ENCODE results near the gene MOSPD2. TPM values are rescaled to one million over a fixed set of nuclear protein-coding genes. Genes with fewer than 3 reads are reported as not detected.

MOSPD2 gene
- total RNA-seq, 1 donor = 25.5 TPM

DNA sequence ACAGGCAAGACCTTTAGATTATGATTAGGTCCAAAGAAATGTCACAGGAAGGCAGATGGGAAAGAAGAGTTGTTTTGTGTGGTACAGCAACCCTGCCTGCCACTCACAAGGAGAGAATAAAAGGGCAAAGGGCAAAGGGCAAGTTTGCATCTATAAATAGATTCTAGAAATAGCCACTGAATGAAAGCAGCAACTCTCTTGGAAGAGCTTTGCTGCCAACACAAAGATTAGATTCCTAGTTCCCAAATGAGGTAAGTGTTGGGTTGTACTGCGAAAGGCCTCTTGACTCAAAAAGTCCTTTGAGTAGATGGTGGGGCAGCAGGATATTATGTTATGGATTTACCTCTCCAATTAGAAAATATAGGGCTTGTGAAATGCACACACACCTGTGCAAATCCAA is 61.2 kb downstream of the MOSPD2 start:
- TF ChIP-seq, protein P1, sequence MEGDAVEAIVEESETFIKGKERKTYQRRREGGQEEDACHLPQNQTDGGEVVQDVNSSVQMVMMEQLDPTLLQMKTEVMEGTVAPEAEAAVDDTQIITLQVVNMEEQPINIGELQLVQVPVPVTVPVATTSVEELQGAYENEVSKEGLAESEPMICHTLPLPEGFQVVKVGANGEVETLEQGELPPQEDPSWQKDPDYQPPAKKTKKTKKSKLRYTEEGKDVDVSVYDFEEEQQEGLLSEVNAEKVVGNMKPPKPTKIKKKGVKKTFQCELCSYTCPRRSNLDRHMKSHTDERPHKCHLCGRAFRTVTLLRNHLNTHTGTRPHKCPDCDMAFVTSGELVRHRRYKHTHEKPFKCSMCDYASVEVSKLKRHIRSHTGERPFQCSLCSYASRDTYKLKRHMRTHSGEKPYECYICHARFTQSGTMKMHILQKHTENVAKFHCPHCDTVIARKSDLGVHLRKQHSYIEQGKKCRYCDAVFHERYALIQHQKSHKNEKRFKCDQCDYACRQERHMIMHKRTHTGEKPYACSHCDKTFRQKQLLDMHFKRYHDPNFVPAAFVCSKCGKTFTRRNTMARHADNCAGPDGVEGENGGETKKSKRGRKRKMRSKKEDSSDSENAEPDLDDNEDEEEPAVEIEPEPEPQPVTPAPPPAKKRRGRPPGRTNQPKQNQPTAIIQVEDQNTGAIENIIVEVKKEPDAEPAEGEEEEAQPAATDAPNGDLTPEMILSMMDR (IDR thresholded peaks at IDR 0.05; ENCODE audit: insufficient read depth, low read length) = no peak
- H3K4me3 ChIP-seq (ENCODE audit: low read depth, low read length) = no peak overlapping the region
- DNase-seq (ENCODE audit: low read depth) = no peak

DNA sequence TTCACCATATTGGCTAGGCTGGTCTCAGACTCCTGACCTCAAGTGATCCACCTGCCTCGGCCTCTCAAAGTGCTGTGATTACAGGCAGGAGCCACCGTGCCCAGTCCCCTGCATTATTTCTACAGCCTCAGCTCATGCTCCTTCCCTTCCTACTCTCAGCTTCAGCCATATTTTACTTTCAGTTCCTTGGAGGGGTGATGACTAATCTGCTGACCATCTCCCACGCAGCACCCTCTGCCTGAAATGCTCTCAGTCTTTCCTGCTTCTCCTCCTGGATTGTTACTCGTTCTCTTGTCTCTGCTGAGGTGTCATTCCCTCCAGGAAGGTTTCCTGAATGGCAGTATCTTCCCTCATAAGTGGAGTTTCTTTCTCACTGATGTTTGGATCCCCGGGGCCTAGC is 63.3 kb downstream of the MOSPD2 start:
- no peak overlapping the region for H3K4me3 ChIP-seq (ENCODE audit: low read depth, low read length)
- TF ChIP-seq, protein P1 (IDR thresholded peaks at IDR 0.05; ENCODE audit: insufficient read depth, low read length) = no peak
- peak; percentile 62 for DNase-seq (ENCODE audit: low read depth)

DNA sequence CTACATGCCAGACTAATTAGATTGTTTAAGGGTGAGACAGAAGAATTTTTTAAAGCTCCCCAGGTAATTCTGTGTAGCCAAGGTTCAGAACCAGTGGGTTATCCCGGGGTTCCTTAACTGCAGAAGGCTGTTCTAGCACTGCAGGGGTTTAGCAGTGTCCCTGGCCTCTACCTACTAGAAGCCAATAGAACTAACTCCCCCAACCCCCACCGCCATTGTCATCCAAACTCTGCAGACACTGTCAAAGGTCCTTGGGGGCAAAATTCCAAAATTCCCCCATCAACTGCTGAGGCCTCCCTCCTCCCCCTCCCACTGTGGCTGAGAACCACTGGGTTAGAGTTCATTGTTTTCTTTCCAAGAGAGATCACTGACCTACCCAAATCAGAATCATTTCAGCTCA is 66.4 kb downstream of the MOSPD2 start:
- TF ChIP-seq, protein P1 (IDR thresholded peaks at IDR 0.05; ENCODE audit: insufficient read depth, low read length) = no peak
- DNase-seq (ENCODE audit: low read depth) = no peak
- H3K4me3 ChIP-seq (ENCODE audit: low read depth, low read length) = no peak overlapping the region

DNA sequence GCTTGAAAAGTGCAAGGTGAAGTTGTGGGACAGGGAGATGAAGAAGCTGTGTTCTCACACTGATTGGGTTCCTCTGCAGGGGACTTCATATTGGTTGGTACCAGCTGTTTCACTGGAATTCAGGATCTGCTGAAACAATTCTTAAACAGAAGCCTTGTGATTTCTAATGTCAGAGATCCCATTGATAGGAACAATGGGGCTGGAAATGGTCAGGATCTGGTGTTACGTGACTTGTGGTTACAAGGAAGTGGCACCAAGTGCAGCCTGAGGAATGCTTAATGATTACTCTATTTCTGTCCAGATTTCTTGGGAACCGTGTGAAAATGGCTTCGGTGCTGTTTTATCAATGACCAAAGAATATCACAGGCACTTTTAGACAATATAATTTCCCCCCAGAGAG is 68.1 kb downstream of the MOSPD2 start:
- no peak overlapping the region for H3K4me3 ChIP-seq (ENCODE audit: low read depth, low read length)
- TF ChIP-seq, protein P1 (IDR thresholded peaks at IDR 0.05; ENCODE audit: insufficient read depth, low read length) = no peak
- no peak for DNase-seq (ENCODE audit: low read depth)

DNA sequence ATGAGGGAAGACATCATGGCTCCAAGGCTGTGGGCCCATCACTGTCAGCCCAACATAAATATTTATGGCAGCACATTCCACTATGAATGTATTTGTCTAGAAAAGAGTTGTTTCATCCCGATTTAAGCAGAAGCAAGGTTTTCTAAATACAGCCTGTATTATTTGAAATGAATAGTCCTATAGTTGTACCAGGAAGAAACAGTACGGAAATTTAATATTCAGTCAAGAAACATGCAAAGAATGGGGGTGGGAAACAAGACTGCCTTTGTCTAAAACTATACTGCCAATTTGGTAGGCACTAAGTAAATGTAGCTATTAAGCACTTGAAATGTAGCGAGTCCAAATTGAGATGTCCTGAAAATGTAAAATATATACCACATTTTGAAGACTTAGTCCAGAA is 69.1 kb downstream of the MOSPD2 start:
- TF ChIP-seq, protein P1 (IDR thresholded peaks at IDR 0.05; ENCODE audit: insufficient read depth, low read length) = no peak
- H3K4me3 ChIP-seq (ENCODE audit: low read depth, low read length) = no peak overlapping the region
- no peak for DNase-seq (ENCODE audit: low read depth)

DNA sequence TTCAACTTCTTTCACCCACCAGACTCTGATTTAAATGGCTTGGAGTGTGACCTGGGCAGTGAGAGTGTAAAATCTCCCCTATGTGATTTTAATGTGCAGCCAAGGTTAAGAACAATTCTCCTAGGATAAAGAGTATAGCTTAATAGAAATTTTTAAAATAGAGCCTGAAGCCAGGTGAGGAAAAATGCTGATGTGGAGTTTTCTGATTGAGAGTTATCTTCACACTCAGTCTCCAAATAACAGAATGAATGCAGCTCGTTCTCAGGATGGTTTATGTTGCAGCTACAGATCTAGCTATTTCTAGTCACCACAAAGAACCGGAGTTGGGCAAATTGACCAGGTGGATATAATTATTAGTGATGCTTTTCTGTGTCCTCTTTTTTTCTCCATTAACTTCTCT is 70.7 kb downstream of the MOSPD2 start:
- H3K4me3 ChIP-seq (ENCODE audit: low read depth, low read length) = no peak overlapping the region
- no peak for DNase-seq (ENCODE audit: low read depth)
- TF ChIP-seq, protein P1 (IDR thresholded peaks at IDR 0.05; ENCODE audit: insufficient read depth, low read length) = no peak

DNA sequence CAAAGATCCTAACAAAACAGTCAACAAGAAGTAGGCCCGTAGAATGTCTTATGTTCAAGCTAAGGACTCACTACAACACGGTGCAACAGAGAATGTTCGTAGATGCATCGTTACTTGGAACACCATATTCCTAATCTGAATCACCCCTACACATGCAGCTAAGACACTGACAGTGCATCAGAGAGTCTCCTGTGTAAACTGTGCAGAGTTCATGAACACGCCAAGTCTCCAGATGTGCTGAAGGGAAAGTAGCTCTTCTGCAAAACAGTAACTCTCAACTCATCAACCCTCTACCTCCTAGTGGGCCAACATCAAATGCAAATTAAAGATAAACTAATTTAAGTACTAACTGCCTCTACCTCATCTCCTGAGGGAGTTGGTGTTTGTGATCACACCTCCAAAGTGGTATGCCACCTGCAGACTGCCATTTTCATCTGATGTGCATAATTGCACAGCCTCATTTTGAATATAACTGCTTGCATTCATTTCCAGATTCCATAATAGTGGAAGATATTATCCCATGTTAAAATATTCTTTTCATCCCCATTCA is 73.5 kb downstream of the MOSPD2 start:
- no peak overlapping the region for H3K4me3 ChIP-seq (ENCODE audit: low read depth, low read length)
- no peak for DNase-seq (ENCODE audit: low read depth)
- TF ChIP-seq, protein P1 (IDR thresholded peaks at IDR 0.05; ENCODE audit: insufficient read depth, low read length) = no peak
